Measurements from ENCODE around the gene UBR4.

UBR4 gene

DNA sequence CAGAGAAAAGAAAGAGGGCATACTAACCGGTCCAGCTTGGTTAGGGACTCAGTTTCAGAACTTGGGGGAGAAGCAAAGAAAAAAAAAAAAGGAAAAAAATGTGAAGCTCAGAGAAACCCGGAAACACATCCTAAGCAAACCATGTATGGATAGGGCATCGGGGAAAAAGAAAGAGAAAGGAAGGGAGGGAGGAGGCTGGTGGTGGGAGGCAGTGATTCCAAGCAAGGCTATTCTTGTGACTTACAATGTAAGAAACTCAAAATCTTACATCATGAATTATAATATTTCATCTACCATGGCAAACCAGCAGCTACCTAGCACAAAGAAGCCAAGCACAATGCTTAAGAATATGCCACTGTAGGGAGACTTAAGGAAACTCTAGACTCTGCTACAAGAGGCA lies 60.3 kb downstream of the UBR4 start:
- no peak for DNase-seq (ENCODE audit: low read depth in 2 of 3, low spot score in 2 of 3)

DNA sequence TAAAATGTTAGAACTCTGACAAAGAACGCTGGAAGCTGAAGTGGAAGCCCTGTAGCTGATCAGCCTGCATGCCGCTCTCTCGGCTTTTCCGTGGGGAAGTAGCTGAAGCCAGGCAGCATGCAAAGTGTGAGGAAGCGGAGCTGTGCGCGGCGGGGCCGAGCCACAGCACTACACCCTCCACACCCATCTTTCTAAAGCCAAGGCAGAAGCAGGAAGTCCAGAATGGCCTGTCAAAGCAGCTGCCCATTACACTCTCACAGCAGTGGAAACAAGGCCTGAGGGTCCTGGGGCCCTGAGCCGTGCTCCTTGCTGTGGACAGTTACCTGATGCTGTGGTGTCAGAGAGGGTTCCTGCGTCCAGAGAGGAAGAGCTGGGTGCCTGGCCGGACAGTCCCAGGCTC lies 69.6 kb downstream of the UBR4 start:
- no peak for DNase-seq (ENCODE audit: low read depth in 2 of 3, low spot score in 2 of 3)

DNA sequence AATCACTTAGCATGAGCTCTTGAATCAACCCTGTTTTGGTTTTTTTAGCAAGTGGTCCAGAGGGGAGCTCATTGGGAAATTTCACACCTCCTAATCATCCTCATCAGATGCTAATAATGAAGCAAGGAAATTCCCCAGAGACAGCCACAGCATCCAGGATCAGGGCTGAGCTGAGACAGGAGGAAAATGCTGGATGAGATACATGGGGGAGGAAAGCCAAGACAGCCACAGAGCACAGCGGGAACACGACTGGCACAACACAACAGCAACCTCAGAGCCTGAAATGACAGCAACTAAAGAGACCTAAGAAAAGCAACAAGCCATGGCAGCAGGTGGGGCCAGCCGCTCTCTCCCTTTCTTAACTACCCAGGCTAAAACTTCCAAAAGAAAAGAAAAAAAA lies 70.4 kb downstream of the UBR4 start:
- DNase-seq (ENCODE audit: low read depth in 2 of 3, low spot score in 2 of 3), result no peak

DNA sequence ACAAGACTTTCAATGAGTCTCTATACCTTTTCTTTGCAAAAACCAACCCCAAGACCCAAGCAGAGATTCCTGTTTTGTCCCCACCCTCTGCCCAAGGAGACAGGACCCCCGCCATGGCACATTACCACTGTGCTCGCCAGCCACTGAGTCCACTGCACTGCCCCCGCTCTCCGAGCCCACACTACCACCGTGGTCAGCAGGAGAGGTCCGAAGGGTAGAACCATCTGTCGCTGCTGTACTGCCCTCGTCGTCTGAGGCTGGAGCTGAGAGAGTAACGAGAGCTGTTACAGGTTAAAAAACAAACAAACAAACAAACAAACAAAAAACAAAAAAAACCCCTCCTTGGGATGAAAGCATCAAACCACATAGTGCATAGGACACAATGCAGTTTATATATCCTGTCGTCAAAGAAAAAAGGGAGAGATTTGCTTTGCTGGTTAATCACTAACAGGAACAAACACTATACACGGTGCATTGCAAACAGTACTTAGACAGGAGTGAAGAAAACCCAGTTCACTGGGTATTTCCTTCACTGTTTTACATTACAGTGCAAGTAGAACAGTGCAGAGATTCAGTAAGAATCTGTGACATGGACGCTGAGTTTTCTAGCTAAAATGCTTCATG lies 71.0 kb downstream of the UBR4 start:
- DNase-seq (ENCODE audit: low read depth in 2 of 3, low spot score in 2 of 3), result no peak

DNA sequence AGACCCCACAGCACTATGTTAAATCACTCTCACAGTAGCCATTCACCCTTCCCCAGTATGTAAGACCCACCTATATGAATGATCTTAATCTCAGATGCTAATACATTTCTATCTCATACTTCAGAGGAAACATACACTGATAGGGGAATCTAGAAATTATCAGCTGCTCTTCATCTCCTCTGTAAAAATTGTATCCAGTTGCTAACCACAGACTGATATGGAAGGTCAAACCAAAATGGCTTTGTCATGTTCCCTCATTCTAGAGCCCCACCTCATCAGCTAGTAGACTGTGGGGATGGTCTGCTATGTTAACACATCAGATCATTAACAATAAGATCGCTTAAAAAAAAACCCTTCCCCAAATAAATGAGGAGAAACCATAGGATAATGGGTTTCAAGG lies 71.7 kb downstream of the UBR4 start:
- DNase-seq (ENCODE audit: low read depth in 2 of 3, low spot score in 2 of 3), result no peak

DNA sequence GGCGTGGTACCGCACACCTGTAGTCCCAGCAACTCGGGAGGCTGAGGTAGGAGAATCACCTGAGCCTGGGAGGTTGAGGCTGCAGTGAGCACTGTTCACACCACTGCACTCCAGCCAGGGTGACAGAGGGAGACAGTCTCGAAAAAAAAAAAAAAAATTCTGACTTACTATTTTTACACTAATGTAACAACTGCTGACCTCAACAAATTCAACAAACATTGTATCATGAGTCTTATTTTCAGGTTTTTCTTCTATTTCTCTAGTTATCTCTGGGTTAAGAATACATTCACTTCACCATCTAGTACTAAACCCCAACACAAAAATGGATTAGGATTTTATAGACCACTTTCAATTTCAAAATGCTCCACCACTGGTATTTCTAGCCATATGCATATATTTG lies 72.9 kb downstream of the UBR4 start:
- no peak for DNase-seq (ENCODE audit: low read depth in 2 of 3, low spot score in 2 of 3)

DNA sequence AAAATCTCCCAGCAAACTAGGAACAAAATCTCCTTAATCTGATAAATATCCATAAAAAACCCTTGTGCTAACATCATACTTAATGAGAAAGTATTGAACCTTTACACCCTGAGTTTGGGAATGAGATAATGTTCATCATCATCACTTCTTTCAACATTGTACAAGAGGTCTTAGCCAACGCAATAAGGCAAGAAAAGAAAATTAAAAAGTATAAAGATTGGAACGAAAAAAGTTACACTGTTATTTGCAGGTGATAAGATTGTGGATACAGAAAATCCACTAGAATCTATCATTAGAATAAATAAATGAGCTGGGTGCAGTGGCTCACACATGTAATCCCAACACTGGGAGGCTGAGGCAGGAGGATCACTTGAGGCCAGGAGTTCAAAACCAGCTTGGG lies 76.7 kb downstream of the UBR4 start:
- DNase-seq (ENCODE audit: low read depth in 2 of 3, low spot score in 2 of 3), result no peak

DNA sequence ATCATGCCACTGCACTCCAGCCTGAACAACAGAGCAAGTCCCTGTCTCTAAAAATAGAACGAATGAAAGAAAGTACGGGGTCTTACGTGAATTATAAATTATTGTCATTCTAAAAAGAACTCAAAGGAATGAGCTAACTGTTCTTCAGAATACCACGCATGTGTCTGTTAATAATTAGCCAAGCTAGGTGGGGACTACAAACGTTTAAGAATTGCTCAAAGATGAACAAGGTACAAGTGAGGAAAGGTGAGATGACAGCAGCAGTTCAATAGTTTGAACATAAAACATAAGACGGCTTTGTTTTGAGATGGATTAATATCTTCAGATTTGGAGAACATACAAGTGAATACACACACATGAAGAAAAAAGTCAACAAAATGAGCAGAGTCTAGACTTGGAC lies 79.6 kb downstream of the UBR4 start:
- no peak for DNase-seq (ENCODE audit: low read depth in 2 of 3, low spot score in 2 of 3)

DNA sequence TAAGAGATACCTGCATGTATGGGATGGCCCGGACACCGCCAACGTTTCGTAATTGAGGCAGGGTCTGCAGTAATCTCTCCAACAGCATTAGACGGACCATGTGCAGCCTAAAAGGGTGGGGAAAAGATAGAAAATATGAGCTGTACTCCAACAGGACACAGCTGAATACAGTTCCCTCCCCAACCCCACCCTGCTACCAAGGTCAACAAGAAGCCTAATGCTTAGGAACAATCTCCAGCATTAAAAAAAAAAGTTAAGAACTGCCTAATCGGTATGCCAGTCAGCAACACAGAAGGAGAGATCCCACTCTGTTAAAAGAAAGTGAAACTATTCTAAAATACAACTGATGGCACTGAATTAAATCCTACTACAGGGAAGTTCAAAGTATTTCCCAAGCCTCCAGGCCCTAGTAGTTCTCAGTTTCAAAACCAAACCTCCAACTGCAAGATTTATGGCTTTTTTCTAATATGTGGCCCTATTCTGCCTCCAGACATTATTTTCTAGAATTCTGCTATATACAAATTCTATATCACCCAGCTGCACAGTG lies 81.0 kb downstream of the UBR4 start:
- no peak for DNase-seq (ENCODE audit: low read depth in 2 of 3, low spot score in 2 of 3)

DNA sequence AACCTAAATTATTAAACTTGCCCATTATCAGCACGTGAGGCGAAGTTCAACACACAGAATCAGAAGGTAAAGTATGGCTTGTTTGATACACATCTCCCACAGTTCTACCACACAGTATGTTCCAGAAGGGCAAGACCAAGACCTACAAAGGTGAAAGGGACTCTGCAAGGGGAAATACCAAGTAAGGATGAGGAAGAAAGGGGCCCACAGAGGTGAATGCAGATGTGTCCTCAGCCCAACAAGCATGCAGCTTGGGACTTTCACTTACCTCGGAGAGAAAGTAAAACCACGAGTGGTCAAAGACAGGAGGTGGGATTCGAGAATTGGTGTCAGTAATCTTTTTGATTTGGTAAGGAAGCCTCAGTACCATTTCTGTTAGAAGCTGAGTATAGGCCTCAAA lies 85.8 kb downstream of the UBR4 start:
- DNase-seq (ENCODE audit: low read depth in 2 of 3, low spot score in 2 of 3), result no peak

DNA sequence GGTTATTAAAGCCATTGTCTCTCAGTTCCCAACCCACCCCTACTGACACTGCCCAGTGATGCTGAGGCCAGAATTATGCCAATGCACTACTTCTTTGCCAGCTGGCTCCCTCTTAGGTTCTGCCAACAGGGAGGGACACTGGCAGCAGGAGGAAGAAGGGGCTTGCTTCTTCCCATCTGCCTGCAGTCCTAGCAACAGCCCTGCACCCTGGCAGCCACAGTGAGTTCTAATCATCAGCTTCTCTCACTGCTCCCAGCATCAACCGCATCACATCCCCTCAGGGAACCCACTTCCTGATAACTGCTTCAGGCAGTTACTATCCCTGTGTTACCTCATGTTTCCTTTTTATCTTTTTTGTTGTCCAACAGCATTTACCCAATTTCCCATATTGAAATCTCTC lies 86.2 kb downstream of the UBR4 start:
- no peak for DNase-seq (ENCODE audit: low read depth in 2 of 3, low spot score in 2 of 3)

DNA sequence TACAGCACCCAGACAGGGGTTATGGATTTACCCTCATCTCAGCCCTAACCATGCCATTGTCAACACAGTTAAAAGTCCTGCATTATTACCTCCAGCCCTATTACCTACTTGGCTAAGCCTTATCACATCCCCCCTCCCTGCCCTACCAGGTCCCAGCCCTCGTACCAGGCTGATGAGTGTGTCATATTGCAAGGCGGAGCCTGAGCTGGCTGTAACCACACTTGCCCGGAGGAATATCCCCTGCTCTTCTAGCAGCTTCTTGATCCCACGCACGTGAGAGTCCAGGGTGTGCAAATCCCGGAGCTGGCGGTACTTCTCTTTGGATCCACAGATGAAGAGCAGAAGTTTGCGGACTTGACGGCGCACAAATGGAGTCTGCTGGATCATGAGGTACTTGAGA lies 87.4 kb downstream of the UBR4 start:
- no peak for DNase-seq (ENCODE audit: low read depth in 2 of 3, low spot score in 2 of 3)

DNA sequence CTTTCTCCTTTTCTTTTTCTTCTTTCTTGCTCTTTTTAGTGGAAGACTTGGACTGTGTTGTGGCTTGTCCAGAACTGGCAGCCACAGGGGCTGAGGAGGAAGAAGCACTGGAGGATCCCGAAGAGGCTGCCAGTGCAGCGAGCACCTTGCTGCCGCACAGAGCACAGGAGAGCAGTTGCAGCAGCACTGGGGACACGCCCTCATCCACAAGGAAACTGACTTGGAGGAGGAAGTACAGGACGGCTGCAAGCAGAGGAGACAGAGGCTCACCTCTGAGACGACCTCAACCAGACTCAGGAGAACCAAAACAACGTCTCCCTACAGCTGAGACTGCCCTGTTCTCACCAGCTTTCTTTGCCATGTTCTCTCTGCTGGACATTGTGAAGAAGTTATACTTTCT lies 88.9 kb downstream of the UBR4 start:
- DNase-seq (ENCODE audit: low read depth in 2 of 3, low spot score in 2 of 3), result no peak

DNA sequence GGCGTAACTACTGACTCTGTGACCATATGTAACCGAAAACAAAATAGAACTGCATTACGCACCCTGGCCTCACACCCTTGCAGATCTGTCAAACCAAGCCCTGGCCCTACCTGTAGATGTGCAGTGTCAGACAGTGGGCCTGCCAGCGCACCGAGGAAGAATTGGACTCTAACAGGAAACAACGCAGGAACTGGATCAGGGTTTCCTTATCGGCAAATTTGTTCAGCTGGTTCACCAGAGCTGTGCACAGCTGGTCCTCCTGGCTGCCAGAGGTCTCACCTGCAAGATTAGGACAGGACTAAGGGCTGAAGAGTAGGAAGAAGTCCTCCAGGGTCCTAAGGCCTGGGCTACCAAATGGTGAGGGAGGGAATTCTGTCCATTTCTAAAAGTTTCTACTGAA lies 90.0 kb downstream of the UBR4 start:
- no peak for DNase-seq (ENCODE audit: low read depth in 2 of 3, low spot score in 2 of 3)

DNA sequence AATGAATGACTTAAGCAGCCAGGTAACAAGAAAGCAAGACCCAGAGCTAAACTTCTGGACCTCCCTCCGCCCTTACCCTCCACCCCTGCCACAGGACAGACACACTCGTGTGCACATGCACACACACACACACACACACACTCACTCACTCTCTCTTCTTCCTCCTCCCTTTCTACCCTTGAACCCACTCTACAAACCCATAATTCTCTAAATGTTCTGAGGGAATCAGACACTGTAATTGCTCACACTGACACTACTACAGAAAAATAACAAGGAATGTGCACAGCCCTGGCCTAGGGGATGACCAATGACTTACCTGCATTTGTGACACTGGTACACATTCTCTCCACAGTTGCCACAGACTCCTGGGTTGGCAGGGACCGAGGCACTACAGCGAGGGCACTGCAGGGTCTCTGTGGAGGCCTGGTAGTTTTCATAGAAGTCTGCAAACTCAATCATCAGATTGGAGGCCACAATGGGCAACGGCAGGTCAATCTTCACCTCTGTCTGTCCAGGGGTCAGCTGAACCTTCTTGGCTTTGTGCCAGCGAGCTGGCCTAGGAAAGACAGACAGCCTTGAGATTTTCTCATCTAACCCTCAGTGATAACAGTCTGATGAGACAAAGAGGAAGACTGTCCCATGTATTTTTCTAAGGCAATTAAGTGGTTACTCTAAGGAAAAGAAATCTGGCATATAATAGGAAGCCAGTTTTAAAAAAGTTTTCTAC lies 94.8 kb downstream of the UBR4 start:
- no peak for DNase-seq (ENCODE audit: low read depth in 2 of 3, low spot score in 2 of 3)

DNA sequence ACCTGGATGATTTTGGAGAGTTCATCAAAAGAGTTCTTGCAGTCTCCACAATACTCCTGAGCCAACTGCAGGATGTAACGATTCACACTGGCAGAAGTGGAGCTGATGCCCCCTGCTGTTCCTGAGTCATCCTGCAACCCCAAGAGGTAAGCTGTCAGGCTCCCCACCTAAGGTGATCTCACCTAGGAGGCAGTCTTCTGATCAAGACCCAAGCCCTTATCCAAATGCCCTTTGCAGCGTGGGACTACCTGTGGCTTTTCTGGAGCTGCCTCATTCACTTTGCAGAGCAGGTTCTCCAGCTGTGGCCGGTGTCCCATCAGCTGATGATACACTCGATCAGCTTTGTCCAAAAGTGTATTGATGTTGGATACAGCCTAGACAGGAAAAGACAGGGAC lies 96.4 kb downstream of the UBR4 start:
- DNase-seq (ENCODE audit: low read depth in 2 of 3, low spot score in 2 of 3), result no peak

DNA sequence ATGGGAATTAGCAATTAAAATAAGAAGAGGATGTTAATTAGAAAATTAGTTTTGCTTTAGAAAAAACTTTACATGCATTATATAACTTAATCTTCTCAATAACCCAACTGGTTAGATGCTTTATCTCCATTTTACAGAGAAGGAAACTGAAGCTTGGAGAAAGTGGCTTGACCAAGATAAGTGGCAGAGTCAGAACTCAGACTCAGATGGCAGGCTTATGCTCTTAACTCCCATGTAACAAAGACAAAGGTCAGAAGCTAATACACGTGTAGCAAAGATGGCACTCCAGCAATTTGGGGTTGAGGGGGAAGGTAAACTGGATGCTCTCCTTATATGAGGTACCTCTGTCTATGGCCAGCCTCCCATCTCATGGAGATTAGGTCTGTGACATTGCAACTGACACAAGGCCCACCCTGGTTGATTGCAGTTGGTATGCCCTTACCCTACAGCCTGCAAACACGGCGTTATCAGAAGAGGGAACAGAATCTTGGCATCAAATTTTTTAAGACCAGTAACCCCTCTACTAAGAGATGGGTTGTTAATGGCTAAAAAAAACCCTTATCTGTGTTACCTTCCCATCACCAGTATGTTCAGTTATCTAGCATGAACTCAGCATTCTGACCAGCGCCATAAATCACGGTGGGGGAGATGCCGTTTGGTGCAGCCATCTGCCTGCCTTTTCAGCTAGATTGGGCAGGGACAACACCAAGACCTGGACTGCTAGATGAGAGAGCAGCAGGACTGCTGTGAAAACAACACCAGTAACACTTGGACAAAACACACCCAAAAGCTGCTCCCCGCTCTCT lies 97.0 kb downstream of the UBR4 start:
- no peak for DNase-seq (ENCODE audit: low read depth in 2 of 3, low spot score in 2 of 3)

DNA sequence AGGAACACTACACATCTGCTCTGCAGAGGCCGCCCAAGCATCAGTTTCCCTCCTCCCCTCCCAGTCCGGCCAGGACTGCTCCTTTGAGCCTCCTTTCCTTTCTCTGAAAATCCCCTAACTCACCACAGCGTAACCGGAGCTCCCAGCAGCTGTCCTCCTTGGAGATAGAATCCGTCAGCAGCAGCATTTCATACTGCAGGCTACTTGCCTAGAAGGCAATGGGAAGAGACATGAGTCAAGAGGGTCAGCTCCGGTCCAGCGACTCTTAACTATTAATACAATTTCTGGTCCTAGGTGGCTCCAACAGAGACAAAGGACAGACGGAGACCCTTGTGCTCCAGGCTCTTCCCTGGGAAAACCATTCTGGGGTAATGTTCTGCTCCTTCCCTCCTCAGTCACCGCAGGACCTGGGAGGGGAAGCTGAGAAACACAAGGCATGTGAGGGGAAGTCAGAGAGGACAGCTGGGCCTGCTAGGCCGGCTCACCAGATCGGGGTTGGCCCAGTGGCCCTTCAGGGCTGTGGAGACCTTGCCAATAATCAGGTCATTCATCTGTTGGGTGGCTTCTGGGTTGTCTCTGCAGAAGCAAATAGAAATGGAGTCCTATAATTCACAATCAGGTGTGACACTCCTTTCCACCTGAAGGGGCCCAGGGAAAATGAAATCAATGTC lies 99.7 kb downstream of the UBR4 start:
- DNase-seq (ENCODE audit: low read depth in 2 of 3, low spot score in 2 of 3), result no peak

DNA sequence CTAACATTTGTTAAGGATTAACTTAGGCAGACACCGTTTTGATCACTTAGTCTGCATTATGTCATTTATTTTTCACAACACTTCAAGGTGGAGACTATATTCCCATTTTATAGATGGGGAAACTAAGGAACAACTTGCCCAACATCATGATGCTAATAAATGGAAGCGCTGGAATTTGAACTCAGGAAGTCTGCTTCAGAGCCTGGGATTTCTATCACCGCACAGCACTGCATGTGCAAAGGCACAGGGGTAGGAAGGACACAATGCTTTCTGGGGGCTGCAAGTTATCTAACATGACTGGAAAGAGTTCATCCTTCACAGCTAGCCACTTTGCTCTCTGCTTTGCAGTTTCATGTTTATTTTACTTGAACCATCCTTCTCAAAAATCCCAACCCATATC lies 100.5 kb downstream of the UBR4 start:
- DNase-seq (ENCODE audit: low read depth in 2 of 3, low spot score in 2 of 3), result no peak

DNA sequence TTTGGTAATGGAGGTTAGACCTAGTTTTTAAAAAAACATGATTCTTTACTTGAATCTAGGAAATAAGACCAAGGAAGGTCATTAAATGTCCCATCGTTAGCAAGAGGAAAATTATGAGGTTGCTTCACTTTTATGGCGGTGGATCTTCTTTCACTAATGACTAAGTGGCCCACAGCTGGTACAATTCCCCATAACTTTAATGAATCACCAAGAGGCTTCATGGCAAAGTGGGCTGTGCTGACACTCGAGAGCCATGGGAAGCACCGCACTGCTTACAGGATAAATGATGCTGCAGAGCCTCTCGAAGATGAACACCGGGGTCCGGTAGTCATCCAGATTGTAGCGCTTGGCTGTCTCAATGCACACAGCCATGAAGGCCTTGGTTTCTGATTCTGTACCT lies 108.8 kb downstream of the UBR4 start:
- no peak for DNase-seq (ENCODE audit: low read depth in 2 of 3, low spot score in 2 of 3)

DNA sequence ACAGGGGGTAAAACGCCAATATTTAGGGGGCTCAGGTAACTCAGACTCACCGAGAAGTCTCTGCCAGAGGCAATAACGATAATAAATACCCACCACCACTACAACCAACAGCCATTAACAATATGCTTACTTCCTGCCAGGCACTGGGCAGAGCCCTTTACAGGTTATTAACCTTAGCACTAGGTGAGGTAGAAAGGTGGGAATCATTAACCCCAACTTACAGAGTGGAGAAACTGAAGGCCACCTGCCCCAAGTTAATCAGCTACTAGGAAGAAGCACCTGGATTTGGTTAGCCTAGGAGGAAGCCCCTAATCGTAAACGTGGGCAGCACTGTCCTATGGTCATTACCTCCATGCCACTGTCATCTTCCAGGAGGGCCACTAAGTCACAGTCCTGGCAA lies 110.0 kb downstream of the UBR4 start:
- DNase-seq (ENCODE audit: low read depth in 2 of 3, low spot score in 2 of 3), result no peak

DNA sequence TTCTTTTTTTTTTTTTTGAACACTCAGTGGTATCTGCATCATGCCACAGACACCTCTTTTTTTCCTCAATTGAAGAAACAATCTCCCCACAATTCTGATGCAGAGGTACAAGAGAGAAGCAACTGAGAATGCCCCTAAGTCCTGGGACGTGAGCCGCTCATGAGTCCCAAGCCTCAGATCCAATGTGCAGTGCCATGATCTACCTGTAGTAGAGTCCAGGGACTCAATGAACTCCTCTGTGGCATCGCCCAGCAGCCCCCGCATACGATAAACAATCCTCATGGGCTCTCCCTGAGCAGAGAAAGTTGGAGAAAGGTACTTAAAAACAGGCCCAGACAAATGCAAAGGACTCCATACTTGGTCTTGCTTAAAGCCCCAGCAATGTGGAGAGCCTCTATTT lies 113.1 kb downstream of the UBR4 start:
- no peak for DNase-seq (ENCODE audit: low read depth in 2 of 3, low spot score in 2 of 3)

Data from activated CD8-positive, alpha-beta memory T cell treated with anti-CD3 and anti-CD28 coated beads for 48 hours (primary cell).